Loucy (cell line): Measurements from ENCODE around the gene KTI12.

Source experiments
- CTCF ChIP-seq: fragments of 200-600 bp; sonication (generic); conservative IDR thresholded peaks from 2 replicates; pipeline ENCODE4 v1.5.1; 2014; ENCODE audit warnings: mild to moderate bottlenecking, antibody characterized with exemption, low read length
- EZH2phosphoT487 ChIP-seq: fragments of 200-600 bp; IDR thresholded peaks from 2 replicates; pipeline ENCODE4 v1.6.1; 2018; ENCODE audit warnings: antibody characterized with exemption, mild to moderate bottlenecking, moderate library complexity, borderline replicate concordance

DNA sequence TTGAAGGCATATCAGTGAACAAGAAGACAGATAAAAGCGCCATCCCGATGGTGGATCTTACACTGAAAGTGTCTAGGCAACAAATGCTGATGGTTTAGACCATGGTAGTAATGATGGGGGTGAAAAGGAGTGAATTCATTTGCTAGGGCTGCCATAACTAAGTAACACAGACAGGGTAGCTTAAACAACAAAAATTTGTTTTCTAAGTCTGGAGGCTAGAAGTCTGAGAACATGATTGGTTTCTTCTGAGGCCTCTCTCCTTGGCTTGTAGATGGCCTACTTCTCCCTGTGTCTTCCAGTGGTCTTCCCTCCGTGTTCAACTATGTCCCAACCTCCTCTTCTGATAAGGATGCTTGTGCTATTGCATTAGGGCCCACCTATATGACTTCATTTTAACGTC lies 29.7 kb downstream of the KTI12 start:
- TF ChIP-seq CTCF, result no peak
- TF ChIP-seq EZH2phosphoT487, result no peak
